Posterior vena cava (tissue), 2 donors: ENCODE data around the gene TRAPPC2L. TPM values are rescaled to one million over a fixed set of nuclear protein-coding genes. Genes with fewer than 3 reads are reported as not detected.
A peak's percentile ranks its signal among the peaks of the same experiment; 100 is the strongest.

ENCODE experiments used
- DNase-seq: peaks from one replicate; pipeline ENCODE4 v3.0.0-alpha.2; 2020; ENCODE audit warnings: low spot score
- intact Hi-C, 2 donors: fragments of 100-400 bp; cut with DNase I; formaldehyde crosslinking; loops; one replicate each; pipeline versions ENCODE4 v1.14.1 to v1.14.2; 2022 to 2023
- total RNA-seq, 2 donors: library from RNA; stranded (reverse); fragmentation: NEBNext Ultra II Directional; extraction: Animal tissue kit (Norgen Biotek cat#: 25700); gene quantifications; one replicate each; pipeline ENCODE4 v1.2.1, GENCODE V29; 2021
- donor health status: DM: yes; HTN: yes; CAD: no.
- donor health status: DM: yes; HTN: yes; CAD: no.

TRAPPC2L gene
- total RNA-seq, 2 donors from 2014 or later, result 28.7 to 47.9 TPM

DNA sequence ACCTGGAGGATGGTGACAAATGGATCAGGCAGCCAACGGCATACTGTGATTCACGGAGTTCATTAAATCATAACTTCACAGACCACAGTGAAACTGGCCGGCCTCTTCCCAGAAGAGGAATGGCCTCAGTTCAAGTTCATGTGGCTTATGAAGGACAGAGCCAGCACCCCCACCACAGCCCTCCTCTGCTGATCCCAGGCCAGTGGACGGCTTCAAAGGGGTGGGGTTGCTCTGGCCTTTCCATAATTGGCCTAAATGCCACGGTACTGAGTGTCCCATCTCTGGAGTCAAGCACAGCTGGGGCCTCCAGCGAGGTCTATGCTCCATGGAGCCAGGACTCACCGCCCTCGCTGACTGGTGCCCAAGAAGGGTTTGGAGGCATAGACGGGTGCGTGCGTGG, 21.5 kb upstream of the TRAPPC2L start:
- intact Hi-C loops, result no loop called here
- peak; percentile 93 for DNase-seq

DNA sequence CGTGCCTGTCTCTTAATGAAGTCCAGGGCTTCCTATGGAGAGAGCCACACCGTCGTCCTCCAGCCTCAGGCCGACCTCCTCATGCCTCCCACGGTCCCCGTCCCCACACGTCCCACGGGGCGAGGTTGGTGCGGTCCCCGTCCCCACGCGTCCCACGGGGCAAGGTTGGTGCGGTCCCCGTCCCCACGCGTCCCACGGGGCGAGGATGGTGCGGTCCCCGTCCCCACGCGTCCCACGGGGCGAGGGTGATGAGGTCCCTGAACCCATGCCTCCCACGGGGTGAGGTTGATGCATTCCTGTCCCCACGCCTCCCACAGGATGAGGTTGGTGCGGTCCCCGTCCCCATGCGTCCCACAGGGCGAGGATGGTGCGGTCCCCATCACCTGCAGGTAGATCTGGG, 21.1 kb upstream of the TRAPPC2L start:
- no peak for DNase-seq
- intact Hi-C loops, result no loop called here

DNA sequence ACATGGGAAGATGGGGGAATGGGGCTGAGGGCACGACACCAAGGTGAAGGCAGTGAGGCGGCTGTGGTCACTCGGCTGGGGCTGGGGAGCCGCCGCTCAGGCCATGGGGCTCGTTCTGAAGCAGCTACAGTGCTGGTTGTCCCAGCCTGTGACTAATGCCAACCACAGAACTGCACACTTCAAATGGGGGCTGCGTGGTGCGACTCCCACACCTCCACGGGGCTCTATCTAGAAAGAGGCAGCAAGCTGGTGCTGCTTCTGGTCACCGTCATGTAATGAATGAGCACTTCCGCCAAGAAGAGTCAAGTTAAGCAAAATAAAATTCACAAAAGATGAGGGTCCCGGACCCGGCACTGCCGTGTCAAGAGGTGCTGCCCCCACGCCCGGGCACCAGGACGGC, 20.1 kb upstream of the TRAPPC2L start:
- intact Hi-C loops, result no loop called here
- no peak for DNase-seq

DNA sequence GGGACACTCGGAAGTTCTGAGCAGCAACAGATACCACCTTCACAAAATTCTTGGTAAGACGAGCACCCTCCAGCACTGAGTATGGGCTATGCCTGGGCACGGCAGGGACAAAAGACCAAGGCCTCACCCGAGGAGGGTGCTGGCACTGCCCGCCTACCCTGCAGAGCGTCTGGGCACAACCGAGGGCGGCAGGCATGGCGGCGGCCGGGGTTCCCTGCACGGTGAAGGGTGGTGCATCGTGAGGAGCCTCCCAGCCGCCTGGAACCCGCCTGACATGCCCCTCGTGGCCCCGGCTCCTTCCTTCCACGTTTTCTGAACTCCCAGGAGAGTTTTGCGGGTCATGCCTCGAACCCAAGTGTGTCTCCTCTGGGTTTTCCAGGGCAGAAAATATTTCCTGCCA, 19.1 kb upstream of the TRAPPC2L start:
- intact Hi-C loops, result no loop called here
- DNase-seq, result no peak

DNA sequence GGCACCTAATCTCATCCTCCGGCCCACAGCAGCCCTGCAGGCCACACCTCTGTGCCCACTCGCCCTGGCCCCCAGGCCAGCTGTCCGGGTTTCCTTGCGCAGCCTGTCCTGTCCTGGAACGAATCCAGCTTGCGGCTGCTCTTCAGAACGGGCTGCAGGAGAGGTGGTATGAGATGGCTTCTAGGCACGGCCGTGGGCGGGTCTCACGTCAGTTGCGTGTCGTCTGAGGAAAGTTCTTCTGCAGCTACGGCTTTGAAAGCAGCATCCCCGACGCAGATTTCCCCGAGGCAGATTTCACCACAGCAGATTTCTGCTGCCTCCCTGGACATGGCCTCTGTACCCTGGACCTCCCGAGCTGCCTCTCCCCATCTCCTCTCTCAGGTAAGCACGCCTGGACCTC, 18.4 kb upstream of the TRAPPC2L start:
- intact Hi-C loops, result no loop called here

GRCh38 chr16:88839026-88839529, 17.8 kb upstream of the TRAPPC2L start:
- no peak for DNase-seq
- intact Hi-C loops, result no loop called here

More for the DNA sequence above, 18.4 kb upstream of the TRAPPC2L start:
- no peak for DNase-seq

DNA sequence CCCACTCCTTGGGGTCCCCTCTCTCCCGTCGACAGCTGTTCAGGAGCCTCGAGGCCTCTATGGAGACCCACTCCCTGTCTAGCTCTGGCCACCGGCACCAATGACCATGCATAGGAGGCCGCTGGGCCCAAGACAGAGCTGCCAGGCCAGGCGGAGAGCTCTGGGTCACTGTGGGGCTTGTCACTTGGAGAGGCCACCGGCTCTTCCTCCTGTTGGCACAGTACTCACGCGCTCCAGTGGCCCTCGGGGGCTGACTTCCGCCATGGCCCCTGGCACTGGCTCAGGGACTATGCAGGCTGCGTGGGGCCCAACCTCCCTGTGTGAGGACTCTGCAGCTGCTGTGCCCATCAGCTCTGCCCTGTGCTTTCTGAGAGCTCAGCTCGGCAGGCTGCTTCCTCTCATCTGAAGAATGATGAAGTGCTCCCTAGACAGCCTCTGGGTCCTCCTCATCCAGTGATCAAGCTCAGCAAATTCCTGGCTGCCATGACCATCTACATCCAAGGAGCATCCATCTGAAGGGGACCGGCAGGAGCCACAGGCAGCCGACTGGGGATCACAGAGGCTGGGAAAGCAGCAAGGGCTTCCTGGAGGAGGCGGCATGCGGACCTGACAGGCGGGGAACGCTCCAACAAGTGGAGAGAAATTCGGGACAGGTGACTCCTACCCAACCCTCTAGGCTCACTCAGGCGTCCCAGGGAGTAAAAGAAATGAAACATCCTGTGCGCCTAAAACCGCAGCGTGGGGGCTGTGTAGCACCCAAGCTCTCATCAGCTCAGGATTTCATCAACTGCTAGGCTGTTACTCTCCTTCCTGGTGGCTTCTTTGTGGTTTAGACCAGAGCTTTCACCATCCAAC, 17.0 kb upstream of the TRAPPC2L start:
- no peak for DNase-seq
- intact Hi-C loops, result no loop called here

- intact Hi-C loops, result no loop called here
- no peak for DNase-seq
Observed at GRCh38 chr16:88840600-88841215, 16.2 kb upstream of the TRAPPC2L start.

DNA sequence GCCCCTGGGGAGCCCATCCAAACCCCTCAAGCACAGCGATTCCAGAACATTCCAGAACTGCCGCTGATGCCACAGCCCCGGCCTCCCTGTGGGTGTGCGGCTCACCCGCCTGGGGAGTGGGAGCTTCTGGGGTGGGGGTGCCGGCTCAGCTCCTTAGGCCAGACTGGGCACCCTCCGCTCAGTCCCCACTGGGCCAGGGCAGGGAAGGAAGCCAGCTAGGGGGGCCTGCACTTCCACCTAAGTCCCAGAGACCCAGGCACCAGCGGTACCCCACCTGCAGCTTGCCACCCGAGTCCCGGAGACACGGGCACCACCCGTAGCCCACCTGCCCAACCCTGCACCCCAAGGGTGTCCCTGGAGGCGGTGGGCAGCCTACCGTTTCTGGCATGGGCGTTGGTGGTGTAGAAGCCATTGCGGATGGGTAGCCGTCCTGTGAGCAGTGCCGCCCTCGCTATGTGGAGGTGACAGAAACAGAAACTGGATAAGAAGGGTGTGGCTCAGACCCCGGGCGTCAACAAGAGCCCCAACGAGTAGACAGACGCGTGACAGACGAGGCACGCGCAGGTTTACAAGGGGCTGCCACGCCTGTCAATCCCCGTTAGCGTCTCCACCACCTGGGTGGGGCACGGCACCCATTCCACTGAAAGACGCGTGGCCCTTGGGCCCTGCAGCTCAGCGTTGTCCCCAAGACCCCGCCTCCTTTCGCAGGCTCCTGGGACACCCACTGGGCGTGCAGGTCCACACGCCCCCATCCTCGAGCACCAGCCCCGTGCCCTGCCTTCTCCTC, 15.2 kb upstream of the TRAPPC2L start:
- no peak for DNase-seq

GRCh38 chr16:88842308-88842756, 14.6 kb upstream of the TRAPPC2L start:
- intact Hi-C loops, result no loop called here
- DNase-seq, result no peak

More for the DNA sequence above, 15.2 kb upstream of the TRAPPC2L start:
- intact Hi-C loops, result no loop called here

DNA sequence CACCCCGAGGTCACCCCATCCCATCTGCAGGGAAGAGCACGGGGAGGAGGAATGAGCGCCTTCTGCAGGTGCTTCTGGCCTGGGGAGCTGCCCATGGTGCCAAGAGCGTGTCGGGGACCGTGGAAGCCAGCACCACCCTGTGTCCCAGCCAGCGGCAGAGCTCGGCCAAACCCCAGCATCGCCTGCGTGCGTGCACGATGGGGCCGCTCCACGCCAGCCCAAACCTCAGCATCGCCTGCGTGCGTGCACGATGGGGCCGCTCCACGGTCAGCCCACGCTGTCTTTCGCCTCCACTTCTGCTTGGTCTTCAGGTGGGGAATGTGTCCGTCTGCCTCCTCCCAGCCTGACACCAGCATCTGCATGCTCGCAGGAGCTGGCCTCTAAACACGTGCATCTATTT, 14.1 kb upstream of the TRAPPC2L start:
- intact Hi-C loops, result no loop called here
- no peak for DNase-seq

DNA sequence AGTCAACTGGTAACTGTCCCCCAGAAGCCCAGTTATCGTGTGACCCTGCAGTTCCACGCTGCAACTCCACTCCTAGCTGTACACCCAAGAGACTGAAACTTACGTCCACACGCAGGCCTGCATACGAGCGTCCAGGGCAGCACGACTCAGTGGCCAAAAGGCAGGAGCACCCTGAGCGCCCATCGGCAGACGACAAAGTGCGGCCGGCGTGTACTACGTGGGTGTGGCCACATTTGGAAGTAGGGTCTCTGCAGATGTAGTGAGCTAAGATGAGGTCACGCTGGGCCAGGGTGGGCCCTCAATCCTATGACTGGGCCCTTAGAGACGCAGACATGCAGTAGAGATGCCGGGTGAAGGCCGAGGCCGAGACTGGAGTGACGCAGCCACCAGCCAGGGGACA, 13.7 kb upstream of the TRAPPC2L start:
- DNase-seq, result no peak
- intact Hi-C loops, result no loop called here

DNA sequence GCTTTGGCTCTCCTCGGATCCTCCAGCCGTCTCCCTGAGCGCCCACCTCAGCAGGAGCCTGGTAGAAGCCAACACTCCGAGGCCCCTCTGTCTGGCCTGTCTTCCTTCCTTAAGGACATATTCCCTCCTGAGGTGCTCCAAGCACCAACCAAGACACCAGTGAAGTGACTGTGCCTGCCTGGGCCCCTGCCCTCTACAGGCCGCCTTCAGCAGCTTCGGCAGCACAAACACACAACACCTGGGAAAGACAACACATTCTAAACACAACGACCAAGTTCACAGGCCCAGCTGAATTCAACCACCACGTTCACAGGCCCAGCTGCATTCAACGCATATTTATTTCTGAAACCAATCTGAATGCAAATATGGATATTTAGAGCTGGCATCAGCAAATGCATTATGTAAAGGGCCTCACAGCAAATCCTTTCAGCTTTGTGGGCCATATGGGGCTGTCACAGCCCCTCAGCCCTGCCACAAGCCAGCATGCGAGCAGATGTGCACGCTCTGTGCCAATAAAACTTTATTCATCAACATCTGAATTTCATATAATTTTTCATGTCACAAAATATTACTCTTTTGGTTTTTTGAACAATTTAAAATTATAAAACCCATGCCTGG, 12.4 kb upstream of the TRAPPC2L start:
- DNase-seq, result no peak
- intact Hi-C loops, result no loop called here

- DNase-seq, result no peak
- intact Hi-C loops, result no loop called here
Observed at GRCh38 chr16:88846088-88846487, 10.8 kb upstream of the TRAPPC2L start.

- no peak for DNase-seq
- intact Hi-C loops, result no loop called here
Observed at GRCh38 chr16:88847654-88848053, 9.3 kb upstream of the TRAPPC2L start.

DNA sequence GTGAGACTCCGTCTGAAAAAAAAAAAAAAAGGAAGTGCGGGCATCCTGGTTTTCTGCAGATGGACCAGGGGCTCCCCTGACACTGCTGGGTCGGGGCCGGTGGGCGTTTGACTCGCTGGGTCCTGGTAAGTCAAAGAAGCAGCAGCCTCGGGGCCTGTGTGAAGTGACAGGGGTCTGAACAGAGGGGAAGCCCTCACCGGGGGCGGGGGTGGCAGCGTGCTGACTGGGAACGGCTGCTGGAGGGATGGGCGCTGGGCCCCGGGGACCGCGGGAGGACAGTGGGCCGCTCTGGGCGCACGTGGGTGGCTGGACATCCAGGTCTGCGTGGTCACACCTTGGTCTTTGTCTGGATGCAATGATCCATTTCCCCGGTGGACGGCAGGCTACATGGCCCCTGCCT, 8.4 kb upstream of the TRAPPC2L start:
- DNase-seq, result no peak
- intact Hi-C loops, result no loop called here

GRCh38 chr16:88850531-88851199, 6.3 kb upstream of the TRAPPC2L start:
- intact Hi-C loops, result no loop called here
- DNase-seq, result no peak

- intact Hi-C loops, result no loop called here
Observed at GRCh38 chr16:88851616-88852015, 5.3 kb upstream of the TRAPPC2L start.

GRCh38 chr16:88853325-88853941, 3.5 kb upstream of the TRAPPC2L start:
- no peak for DNase-seq
- intact Hi-C loops, result no loop called here

More at GRCh38 chr16:88851616-88852015, 5.3 kb upstream of the TRAPPC2L start:
- no peak for DNase-seq
